ENCODE measurements around the gene ARF1.

The ARF1 gene

DNA sequence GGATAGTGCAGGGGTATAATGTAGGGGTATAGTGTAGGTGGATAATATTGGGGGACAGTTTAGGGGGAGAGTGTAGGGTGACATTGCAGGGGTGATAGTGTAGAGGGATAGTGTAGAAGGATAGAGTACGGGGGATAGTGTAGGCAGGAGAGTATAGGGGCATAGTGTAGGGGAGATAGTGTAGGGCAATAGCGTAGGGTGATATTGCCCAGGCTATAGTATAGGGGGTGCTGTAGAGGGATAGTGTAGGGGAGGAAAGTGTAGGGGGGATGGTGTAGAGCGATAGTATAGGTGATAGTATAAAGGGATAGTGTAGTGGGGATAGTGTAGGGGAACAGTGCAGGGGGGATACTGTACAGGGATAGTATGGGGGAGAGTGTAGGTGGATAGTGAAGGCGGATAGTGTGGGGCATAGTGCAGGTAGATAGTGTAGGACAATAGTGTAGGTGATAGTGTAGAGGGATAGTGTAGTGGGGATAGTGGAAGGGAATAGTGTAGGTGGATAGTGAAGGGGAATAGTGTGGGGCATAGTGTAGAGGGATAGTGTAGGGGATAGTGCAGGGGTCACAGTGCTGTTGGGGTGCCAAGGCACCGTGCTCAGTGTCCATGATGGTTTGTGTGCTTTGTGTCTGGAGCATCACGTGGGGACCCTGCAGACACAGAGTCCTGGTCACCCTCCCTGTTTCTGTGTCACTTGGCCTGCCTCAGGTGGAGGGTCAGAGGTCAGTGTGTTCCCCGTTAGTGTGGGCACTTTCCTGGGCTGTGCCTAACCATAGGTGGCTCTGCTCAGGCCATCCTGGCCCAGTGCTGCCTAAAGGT, 10.5 kb upstream of the ARF1 start:
- DNase-seq = no peak

DNA sequence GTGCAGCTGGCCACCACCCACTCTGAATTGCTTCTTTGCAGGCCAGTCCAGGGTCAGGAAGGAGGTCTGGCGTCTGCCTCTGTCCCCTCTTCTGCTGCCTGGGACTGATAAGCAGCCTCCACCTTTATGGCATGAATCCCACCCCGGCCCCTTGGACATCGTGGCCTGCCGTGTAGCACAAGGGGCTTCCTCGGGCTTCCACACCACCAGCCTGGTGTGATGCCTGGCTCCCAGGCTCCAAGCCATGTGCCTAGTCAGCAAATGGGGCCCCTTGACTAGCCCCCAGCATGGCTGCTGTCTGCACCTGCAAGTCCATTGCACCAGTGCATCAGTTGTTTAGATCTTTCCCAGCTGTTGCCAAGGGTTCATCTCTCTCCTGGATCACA, 9.9 kb upstream of the ARF1 start:
- DNase-seq = no peak

DNA sequence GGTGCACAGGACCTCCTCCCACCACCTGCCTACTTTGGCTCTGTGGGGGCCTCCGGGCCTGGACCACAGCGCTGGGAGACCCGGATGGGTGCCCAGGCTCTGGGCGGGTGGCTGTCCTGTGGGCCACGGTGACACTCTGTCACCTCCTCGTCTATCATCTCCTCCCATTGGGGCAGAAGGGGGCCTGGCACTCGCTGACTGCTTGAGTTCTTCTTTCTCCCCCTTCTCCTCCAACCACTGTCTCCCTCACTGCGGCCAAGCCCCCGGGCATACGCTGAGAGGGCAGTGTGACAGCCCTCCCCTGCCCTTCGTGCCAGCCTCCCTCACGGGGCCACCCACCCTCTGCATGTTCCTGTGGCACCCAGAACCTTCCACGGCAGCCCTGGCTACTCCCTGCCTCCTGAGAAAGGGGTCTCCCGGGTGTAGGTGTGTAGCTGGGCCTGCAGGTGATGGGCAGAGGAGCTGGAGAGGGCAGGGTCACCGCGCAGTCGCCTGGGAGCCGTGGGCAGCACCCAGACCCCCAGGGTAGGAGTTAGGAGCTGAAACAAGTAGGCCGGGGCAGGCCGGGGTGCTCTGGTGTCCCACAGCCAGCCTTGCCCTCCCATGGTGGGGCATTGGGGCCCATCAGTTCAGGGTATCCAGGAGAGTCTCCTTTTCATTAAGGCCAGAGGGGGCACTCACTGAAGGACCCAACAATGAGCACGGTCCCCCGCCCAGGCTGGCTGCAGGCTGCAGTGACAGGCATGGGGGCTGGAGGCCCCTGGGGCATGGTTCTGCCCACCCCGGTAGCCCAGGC, 9.2 kb upstream of the ARF1 start:
- no peak for DNase-seq

DNA sequence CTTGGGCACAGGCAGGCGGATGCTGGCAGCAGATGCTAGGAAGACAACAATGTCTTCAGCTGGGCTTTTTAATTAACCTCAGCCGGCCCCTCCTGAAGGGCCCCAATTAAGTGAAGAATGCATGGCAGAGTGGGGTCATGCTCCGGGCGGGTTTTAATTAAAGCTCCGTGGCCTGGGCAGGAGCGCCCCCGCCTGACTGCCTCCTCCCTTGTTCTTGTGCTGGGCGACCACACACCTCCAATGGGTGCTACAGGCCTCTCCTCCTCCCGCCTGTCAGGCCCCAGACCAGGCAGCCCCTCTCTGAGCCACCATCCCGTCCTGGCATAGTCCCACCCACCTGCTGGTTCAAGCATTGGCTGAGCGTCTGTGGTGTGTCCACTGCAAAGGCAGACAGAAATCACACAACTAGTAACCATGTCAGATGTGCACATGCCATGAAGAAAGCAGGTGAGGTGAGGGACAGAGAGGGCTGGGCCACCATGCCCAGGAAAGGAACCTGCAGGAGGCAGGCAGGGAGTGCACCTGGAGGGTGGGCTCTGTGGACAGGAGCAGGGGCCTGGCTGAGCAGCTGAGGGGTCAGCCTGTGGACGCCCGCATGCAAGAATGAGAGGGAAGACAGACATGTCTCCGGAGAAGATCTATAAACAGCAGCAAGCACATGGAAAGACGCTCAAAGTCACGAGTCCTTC, 8.5 kb upstream of the ARF1 start:
- no peak for DNase-seq

DNA sequence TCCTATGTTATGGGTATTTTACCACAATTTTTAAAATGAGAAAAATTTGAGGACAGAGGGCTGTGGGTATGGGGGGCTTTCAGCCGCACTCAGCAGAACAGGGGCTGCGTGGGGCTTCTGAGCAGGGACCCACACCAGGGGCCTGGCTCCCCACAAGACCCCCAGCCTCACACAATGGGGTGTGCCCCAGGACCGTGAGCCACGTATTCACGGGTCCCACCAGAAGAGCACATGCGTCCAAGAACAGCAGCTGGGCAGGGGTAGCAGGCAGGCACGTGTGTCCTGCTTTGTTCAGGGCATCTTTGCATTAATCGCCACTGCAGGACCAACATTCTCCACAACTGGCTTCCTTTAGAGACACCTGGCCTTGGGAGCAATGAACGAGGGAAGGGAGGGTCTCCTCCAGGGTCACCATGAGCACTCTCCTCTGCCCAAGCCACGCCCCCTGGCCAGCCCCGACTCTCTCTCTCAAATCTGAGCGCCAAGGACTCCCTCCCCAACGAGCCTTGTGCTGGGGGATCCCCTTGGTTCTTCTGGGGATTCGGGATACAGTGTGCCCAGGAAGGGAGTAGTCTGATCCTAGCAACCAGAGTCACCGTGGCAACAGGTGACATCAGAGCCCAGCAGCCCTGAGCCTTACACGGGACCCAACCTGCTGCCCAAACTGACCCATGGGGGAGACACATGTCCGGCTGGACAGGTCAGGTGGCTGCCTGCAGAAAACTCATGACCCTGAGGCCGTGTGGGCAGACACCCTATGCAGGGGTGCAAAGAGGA, 7.4 kb upstream of the ARF1 start:
- no peak for DNase-seq

DNA sequence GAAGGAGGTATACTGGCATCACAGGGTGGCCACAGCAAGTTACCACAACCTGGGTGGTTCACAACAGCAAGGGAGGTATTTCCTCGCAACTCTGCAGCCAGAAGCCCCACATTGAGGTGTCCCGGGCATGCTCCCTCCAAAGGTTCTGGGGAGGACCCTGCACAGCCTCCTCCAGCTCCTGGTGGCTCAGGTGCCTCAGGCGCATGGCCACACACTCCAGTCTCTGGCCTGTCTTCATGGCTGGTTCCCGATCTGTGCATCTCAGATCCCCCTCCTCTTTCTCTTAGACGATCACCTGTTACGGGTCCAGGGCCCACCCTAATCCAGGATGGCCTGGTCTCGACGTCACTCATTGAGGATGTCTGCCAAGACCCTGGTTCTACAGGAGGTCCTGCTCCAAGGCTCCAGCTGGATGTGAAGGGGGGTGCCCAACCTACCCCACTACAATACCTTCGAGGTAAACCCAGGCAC, 6.7 kb upstream of the ARF1 start:
- DNase-seq = no peak

DNA sequence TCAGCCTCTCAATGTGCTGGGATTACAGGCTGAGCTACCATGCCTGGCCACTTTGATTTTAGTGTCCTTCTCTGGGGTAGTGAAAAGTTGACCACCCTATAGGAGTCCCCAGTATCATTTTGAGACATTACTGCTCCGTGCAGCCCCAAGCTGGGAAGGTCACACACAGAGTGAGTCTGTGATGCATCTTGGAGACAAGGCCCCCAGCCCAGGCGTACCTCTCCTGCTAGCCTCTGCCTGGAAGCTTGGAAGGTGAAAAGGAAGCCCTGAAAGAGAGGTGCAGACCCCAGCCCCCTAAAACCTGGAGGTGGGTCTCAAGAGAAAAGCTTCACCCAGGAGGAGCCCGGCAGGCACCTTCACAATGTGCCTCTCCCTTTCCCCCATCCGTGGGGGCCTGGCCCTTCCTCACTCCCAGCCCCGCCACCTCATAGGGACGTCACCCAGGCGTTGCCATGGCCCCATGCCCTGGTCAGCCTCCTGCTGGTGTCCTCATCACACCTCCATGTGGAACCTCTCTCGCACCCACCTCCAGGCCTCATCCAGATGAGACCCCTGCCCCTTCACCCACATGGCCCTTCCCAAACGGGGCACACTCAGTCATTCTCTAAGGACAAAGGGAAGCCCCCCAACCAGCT, 5.6 kb upstream of the ARF1 start:
- DNase-seq = no peak

DNA sequence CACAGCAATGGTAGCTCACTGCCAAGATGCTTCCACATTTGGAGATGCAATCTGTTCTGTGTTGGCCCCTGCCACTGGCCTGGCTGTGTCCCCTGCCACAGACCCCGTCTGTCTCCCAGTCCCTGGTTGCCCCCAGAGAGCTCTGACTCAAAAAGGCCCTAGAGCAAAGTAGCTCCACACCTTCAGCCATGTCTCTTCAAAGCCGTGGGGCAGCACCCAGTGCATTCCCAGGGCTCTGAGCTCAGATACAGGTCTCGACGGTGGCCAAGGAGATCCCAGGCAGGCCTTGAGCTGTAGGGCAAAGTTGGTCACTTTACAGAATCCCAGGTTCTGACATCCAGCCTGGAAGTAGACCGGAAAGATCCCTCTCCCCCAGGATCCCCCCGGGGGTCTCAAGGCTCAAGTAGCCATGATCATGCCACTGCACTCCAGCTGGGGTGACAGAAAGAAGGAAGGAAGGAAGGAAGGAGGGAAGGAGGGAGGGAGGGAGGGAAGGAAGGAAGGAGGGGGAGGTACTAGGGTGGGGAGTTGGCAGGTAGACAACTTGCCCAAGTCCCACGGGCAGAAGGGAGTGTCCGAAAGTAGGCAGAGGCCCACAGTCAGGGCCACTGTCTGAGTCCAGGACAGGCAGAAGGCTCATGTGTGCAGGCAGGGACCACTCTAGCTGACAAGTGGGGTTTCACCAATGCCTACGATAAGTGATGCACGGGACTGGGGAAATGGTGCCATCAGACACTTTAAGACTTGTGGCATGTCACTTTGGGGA, 4.8 kb upstream of the ARF1 start:
- no peak for DNase-seq

DNA sequence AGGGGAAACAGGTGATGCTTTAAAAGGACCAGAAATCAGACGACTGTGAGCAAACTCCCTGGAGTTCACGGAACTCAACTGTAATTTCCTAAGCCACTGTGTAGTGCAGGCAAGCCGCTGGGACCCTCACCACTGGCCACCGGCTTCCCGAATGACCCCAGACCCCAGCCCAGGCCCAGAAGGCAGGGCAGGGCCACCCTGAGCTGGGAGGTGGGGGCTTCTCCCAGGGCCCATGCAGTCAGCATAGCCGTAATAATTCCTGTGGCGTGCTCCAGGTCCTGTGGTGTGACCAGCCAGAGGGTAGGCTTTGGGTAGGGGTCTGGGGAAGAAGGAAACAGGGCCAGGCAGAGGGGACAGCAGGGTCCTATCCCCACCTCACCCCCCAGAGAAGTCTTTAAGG, 3.5 kb upstream of the ARF1 start:
- no peak for DNase-seq

DNA sequence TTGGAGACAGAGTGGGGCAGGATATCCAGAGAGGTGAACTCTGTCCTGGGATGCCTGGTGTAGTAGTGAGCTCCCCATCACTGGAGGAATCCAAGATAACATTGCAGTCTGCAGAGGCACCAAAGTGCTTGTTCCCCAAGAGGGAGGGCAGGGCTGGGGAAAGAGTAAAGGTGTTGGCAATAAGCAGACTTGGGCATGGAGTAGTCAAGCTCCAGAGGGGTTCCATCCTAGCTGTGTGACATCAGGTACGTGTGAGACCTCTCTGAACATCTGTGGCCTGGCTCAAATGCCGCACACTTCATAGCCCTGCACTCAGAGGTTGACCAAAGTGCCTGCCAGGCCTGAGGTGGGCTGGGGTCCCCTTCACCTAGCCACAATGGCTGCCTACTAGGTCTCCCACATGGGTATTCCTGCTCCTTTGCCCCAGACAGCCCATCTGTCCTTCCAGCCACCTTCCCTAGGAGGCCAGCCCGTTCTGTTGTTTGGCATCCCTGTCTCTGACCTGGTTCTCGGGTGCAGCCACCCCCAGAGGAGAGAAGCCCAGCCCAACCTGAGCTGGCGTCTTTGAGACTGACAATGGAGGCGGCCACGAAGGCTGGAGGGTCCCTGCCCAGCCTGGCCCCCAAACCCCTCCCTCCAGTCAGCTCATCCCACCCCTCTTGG, 2.8 kb upstream of the ARF1 start:
- no peak for DNase-seq

DNA sequence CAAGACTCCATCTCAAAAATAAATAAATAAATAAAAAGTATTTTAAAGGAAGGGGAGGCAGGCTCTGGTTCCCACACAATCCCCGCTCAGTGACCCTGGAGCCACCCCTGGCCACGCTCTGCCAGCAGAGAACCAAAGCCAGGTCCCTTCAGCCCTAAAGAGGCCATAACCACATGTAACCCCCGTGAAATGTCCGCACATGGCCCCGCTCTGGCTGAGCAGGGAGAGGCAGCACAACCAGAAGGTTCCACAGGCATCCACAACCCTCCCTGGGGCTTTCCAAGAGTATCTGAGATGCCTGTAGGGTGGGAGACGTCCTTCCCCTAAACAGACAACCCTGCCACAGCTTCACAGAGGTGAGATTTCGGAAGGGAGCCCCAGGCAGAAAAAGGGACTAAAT, 1.4 kb upstream of the ARF1 start:
- DNase-seq = no peak

DNA sequence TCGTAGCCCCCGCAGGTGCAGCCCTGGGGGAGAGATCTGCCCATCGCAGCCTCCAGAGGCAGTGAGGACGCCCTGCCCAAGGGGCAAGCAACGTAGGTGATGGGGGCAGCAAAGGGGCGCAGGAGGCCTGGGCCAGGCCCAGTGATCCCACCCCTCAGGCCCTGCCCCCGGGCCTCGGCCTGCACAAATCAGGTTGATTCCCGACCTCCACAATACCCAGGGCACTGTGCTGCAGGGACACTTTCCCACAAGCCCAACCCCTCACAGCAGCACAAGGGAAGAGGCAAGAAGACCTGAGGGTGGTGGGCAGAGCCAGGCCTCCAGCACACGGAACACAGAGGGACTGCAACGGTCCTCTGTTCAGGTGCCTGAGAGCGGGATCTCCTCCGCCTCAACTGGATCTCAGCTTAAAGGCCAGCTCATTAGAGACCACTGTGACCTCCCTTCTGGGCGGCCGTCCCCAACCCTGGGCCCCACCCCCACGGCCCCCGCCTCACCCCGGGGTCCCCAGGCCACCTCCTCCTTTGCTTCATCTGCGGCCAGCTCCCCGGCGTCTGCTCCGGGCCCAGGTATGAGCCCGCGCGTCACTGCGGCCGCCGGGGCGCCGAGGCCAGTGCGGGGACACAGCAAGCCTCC, 812 bp upstream of the ARF1 start:
- DNase-seq = peak; percentile 21

DNA sequence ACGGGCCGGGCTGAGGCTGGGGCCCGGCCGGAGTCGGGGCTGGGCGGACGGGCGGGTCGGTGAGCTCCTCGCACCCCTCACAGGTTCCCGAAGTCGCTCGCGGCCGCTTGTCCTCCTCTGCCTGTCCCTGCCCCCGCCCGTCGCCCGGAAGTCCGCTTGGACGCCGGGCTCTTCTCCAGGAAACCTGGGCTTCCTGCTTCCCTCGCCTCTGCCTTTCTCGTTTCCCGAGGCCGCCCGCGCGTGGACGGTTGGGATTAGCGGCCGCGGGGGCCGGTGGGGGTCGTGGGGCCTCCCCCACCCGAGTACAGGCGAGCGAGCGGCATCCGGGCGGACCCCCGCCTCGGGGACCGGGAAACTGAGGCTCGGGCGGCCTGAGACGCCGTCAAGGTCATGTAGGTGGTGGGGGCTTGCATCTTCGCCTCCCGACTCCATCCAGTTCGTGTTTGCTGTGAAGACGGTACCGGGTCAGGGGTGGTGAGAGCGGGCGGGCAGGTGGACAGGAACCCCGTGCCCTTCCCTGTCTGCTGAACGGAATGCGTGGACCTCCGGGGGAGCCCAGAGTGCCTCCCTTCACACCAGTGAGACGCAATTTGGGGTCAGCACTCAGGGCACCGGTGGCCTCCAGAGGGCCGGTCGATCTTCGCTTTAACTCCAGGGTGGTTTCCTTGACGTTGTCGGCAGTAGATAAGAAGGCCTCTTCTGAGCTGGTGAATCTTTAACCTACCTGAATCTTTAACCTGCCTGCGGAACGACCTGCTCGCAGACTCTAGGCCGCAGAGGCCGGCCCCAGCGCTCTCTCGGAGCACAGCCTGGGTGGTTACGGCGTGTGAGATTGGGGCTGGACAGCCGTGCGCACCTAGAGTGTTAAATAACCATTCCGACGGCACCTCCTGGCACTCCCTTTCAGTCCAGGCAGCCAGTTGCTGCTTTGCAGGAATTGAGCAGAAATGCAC, 686 bp downstream of the ARF1 start:
- peak; percentile 36 for DNase-seq

DNA sequence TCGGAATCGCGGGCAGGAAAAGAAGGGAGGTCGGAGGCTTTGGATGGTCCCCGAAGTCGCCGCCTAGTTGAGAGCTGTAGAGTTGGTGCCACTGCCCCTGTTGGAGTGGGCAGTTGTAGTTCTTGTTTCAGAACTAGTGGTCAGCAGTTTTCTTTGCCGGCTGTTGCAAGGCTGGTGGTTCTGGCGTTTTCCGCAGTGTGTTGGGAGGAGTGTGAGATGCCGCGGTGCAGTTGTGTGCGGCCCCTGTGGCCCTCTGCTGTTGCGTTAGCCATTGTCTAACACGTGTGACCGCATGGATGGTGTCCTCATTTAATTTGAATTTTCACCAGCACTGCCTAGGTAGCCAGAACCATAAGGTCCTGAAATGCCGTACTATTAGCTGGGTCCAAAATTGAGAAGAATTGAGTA, 1.4 kb downstream of the ARF1 start:
- DNase-seq = no peak

DNA sequence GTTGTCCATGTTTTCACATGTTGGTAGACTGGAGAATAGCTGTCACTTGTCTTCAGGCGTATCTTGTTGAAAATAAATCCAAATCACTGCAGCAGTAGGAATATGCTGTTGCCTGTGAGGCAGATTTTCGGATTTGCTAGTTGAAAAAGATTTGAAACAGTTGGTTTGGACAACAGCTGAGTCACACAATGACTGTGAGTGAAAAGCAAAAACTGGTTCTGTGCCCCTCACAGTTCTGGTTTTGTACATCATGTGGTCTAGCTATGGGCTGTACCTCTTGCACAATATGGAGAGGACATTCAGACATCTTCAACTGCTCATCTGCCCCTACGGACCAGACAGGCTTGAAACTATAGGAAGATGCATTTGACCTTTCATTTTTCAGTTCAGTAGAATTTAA, 1.8 kb downstream of the ARF1 start:
- no peak for DNase-seq

DNA sequence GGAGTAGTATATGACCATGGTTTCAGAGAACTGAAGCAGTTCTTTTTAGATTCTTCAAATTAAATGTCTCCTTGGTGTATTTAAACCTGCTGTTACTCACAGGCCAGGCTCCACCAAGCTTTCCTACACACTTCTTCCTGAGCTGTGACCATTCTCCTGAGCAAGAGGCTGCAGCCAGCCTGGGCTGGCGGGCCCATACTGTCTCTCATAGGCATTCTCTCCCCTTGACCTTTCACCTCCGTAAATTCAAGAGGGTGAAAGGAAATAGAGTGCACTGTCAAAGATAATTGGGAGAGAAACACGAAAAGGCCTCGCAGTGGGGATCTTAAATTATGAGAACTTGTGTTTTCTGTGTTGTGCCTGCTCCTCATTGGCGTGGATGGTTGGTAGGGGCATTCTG, 2.3 kb downstream of the ARF1 start:
- DNase-seq = no peak

DNA sequence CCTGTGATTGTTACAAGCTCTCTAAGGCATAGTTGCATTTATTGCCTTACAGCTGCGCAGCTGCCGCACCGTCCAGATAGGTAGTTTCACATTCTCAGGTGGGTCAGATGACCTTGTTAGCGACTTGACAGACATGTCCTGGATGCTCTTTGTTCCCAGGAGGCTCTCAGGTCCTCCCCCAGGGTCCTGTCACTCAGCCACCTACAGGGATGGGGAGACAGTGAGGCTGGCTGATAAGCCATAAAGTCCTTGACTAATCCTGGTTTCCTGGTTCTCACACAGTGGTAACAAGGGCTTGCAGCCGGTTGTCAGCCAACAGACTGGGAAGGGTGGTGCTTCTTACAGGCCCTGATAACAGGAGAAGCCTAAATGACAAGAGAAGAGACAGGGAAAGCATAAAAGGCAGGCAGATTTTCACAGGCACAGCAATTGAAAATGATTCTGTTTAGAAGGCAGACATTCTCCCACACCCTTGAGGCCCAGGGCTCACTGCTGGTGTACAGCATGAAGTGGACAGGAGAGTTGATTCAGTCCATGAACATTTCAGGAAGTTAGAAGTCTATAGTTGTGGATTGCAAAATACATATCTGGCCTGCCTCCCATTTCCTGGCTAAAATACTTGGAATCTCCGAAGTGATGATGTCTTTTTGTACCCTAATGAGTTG, 2.9 kb downstream of the ARF1 start:
- no peak for DNase-seq

DNA sequence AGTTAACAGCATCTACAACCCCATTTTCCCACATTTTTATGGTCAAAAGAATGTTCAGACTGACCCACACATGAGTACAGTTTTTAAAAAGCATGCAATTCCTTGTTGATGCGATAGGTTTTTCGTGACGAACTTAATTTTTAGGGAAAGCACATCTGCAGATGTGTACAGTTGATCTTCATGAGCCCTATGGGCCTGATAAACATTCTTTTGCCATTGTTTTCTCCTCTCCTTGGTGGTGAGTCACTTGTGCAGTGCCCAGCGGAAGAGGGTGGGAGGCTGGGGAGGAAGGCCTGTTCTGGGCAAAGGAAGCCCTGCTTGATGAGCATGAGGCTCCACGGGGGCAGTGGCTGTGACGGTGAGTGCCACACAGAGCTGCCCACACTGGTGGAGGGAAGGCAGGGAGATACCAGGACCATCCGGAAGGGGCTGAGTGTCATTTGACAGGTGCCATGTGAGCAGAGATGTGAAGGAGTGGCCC, 5.3 kb downstream of the ARF1 start:
- no peak for DNase-seq

Data from stimulated activated CD4-positive, alpha-beta T cell treated with anti-CD3 and anti-CD28 coated beads, Interleukin-4, amount 100 ng/mL, for 24 hours (primary cell).